GM18507 (cell line): ENCODE measurements around the gene AJAP1.
A peak's percentile ranks its signal among the peaks of the same experiment; 100 is the strongest.

Experiments used
- DNase-seq: peaks from one replicate; pipeline ENCODE4 v3.0.0; 2011; ENCODE audit warnings: low read depth; ENCODE audit not compliant: insufficient read length; ENCODE audit errors: extremely low spot score
- FAIRE-seq: peaks from 2 replicates; lab custom pipeline; 2011; peaks lifted over from hg19 to GRCh38; lab: Jason Lieb, UNC

Gene AJAP1

GRCh38 chr1:4786055-4786454 lies 131.6 kb downstream of the AJAP1 start:
- DNase-seq (no peak), FAIRE-seq (no peak)

- FAIRE-seq (no peak), DNase-seq (no peak)
Observed at GRCh38 chr1:4787551-4787950, 133.1 kb downstream of the AJAP1 start.

- DNase-seq: no peak
- FAIRE-seq: peak; percentile 76
Observed at GRCh38 chr1:4792565-4792964, 138.2 kb downstream of the AJAP1 start.

GRCh38 chr1:4794020-4794780 lies 139.8 kb downstream of the AJAP1 start:
- no peak for FAIRE-seq
- DNase-seq: no peak

GRCh38 chr1:4796161-4797015 lies 142.0 kb downstream of the AJAP1 start:
- FAIRE-seq: peak; percentile 97

GRCh38 chr1:4797016-4797410 lies 142.6 kb downstream of the AJAP1 start:
- no peak for DNase-seq
- FAIRE-seq: peak; percentile 29

More at GRCh38 chr1:4796161-4797015, 142.0 kb downstream of the AJAP1 start:
- DNase-seq: peak; percentile 43

- FAIRE-seq (no peak), DNase-seq (no peak)
Observed at GRCh38 chr1:4797429-4797828, 143.0 kb downstream of the AJAP1 start.

GRCh38 chr1:4801192-4801924 lies 146.9 kb downstream of the AJAP1 start:
- FAIRE-seq (no peak), DNase-seq (no peak)

- no peak for FAIRE-seq
- no peak for DNase-seq
Observed at GRCh38 chr1:4802024-4802423, 147.6 kb downstream of the AJAP1 start.

GRCh38 chr1:4803335-4803734 lies 148.9 kb downstream of the AJAP1 start:
- FAIRE-seq: no peak
- DNase-seq: no peak

- FAIRE-seq: no peak
- no peak for DNase-seq
Observed at GRCh38 chr1:4805987-4806386, 151.6 kb downstream of the AJAP1 start.

GRCh38 chr1:4820543-4820942 lies 166.1 kb downstream of the AJAP1 start:
- no peak for FAIRE-seq

GRCh38 chr1:4825800-4826450 lies 171.5 kb downstream of the AJAP1 start:
- no peak for DNase-seq
- FAIRE-seq: peak; percentile 56

More at GRCh38 chr1:4820543-4820942, 166.1 kb downstream of the AJAP1 start:
- DNase-seq: no peak

GRCh38 chr1:4830707-4831106 lies 176.3 kb downstream of the AJAP1 start:
- DNase-seq: no peak

GRCh38 chr1:4836574-4836973 lies 182.2 kb downstream of the AJAP1 start:
- no peak for DNase-seq
- FAIRE-seq: no peak

More at GRCh38 chr1:4830707-4831106, 176.3 kb downstream of the AJAP1 start:
- no peak for FAIRE-seq

- DNase-seq: no peak
- no peak for FAIRE-seq
Observed at GRCh38 chr1:4837031-4837600, 182.7 kb downstream of the AJAP1 start.

GRCh38 chr1:4837752-4838151 lies 183.3 kb downstream of the AJAP1 start:
- FAIRE-seq (no peak), DNase-seq (no peak)

- DNase-seq (no peak), FAIRE-seq (no peak)
Observed at GRCh38 chr1:4838231-4838630, 183.8 kb downstream of the AJAP1 start.
